ENCODE results near the gene HTT.
A peak's percentile ranks its signal among the peaks of the same experiment; 100 is the strongest.
"Not testable (repeated sequence)": the region's sequence is repeated elsewhere in the genome, so short reads cannot be mapped to it uniquely, and the experiment has no call there.

HTT gene

DNA sequence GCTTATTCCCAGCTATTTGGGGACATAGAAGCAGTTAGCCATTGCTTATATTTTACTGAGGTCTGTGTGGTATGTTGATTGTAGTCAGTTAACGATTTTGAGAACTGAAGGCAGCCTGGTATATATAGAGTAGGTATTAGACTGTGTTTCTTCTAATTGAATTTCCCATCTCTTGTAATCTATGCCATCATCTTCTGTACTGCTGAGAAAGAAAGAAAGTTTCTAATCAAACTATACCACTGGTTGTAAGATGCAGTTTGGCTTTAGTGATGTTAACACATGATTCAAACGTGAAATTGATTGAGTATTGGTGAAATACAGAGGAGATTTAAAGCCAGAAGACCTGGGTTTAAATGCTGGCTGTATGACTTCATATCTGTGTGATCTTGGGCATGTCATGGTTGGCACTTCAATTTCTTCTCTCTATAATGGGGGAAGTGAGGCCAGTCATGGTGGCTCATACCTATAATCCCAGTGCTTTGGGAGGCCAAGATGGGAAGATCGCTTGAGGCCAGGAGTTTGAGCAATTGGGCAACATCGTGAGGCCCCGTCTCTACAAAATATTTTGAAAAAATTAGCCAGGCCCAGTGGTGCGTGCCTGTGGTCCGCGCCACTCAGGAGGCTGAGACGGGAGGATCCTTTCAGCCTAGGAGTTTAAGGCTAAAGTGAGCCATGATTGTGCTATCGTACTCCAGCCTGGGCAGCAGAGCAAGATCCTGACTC is 11.6 kb downstream of the HTT start:
- DNase-seq = no peak

DNA sequence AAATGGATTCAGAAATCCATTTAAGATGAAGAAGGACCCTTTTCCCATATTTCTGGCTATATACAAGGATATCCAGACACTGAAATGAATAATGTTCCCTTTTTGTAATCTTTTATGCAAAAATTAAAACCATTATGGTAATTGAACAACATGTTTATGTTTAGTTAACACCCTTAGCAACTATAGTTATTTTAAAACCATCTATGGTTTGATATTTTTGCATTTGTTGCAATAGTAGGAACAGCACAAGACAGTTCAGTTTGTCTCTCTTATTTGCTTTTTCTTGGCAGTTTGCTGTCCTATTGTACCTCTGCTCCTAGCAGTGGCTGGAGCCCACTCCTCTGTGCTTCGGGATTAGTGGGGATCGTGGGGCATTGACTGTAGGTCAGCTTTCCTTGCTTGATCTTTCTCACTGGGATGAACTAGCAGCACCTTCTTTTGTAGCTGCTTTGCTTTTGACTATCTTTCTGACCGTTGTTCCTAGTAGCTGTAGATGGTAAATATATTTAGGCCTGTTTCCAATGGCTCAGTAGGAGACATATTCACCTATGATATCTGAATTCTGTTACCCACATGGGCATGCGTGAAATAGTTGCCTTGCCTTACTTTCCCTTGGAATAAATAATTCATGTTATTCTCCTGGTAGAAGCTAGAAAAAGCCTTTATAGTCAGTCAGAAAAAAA is 12.8 kb downstream of the HTT start:
- no peak for DNase-seq

DNA sequence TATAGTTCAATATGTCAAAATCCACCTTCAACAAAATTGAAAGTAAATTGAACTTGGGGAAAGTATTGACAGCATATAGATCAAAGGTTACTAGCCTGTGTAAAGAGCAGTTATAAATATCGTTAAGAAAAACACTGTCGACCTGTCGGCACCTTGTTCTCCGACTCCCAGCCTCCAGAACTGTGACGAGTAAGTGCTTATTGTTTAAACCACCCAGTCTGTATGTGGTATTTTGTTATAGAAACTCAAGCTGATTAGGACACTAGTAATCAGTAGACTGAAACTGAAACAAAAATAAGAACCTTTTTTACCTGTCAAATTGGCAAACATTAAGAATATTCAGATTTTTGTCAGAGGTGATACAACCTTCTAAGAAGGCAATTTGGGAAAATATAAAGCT is 17.0 kb downstream of the HTT start:
- no peak for DNase-seq

DNA sequence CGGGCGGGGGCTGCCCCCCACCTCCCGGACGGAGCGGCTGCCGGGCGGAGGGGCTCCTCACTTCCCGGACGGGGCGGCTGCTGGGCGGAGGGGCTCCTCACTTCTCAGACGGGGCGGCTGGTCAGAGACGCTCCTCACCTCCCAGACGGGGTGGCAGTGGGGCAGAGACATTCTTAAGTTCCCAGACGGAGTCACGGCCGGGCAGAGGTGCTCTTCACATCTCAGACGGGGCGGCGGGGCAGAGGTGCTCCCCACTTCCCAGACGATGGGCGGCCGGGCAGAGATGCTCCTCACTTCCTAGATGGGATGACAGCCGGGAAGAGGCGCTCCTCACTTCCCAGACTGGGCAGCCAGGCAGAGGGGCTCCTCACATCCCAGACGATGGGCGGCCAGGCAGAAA is 20.2 kb downstream of the HTT start:
- DNase-seq = not testable (repeated sequence)

GRCh38 chr4:3096202-3096601 is 21.7 kb downstream of the HTT start:
- DNase-seq = no peak

- no peak for DNase-seq
These were observed 23.9 kb downstream of the HTT start for GRCh38 chr4:3098346-3098745.

- DNase-seq = peak; percentile 56
These were observed 32.1 kb downstream of the HTT start for GRCh38 chr4:3106339-3107186.

DNA sequence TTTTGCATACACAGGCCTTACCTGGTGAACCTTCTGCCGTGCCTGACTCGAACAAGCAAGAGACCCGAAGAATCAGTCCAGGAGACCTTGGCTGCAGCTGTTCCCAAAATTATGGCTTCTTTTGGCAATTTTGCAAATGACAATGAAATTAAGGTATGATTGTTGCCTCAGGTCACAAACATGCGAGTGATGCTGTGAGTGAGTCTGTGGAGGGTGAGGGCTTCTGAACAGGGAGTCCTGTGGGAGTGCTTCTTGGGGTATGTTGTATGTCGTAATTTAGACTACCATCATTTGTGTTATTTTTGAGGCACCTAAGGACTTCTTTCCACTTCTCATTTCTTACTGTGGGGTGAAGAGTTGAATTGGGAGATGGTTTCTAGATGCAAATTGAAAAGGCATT is 32.8 kb downstream of the HTT start:
- no peak for DNase-seq

DNA sequence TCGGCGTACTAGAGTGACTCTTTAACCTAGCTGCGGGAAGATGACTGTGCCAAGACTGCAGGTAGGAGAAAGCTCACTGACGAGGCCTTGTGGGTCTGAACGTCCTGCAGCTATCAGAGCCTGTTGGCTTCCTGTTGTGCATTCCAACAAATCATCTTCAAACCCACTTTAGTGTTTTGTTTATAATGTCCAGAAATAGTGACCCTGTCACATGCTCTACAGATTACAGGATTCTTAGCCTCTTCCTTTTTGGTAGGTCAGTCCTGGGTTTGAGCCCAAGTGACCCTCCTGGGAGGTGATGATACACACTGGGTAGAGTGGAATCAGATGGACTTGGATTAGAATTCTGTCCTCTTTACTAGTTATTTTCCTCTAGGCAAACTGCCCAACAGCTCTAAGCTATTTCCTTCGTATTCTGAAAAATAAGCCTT is 33.2 kb downstream of the HTT start:
- DNase-seq = no peak

GRCh38 chr4:3108211-3108610 is 33.7 kb downstream of the HTT start:
- DNase-seq = no peak

DNA sequence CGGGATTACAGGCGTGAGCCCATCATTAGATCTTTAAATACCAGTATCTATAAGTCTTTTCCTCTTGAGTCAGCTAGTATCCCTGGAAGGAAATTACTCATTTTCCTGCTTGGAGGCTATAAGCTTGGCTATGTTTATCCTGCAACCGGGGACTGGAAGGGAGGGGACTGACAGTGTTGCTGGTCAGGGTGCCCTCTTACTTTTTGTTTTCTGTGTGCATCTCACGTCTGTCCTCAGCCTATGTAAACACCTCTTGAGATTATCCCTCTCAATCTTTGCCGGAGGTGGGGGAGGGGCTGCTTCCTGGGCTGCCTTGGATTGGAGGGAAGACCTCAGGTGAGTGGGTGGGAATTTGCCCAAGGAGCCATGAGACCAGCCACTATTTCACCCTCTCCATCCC is 37.0 kb downstream of the HTT start:
- no peak for DNase-seq

GRCh38 chr4:3112201-3112600 is 37.7 kb downstream of the HTT start:
- no peak for DNase-seq

DNA sequence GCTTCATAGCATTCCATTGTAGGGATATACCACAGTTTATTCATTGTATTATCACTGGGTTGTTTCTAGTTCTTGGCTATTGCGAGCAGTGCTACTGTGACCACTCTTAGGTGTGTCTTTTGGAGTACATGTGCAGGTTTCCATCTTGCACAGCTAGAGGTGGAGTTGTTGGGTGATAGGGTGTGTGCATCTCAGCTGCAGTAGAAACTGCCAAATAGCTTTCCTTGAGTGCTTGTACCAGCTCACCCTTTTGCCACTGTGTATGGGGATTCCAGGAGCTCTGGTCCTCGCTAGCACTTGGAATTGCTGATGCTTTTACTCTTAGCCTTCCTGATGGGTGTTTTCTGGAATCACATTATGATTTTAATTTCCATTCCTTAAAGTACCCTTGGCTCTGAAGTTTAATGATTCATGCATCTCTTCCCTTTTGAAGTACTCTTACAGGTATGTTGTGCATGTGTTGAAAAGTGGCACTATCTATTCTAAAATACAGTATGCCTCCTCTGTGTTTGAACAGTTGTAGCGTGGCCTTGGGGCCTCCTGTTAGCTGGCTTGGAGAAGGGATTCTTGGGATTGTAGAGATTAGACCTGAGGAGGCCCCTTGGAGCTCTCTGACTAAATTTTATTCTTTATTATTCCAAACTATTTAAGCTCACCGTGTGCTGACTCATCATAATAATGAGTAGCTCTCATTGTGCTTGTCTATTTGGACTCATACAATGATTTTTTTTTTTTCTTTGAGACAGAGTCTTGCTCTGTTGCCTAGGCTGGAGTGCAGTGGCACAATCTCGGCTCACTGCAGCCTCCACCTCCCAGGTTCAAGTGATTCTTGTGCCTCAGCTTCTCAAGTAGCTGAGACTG is 38.4 kb downstream of the HTT start:
- no peak for DNase-seq

- no peak for DNase-seq
These were observed 39.9 kb downstream of the HTT start for GRCh38 chr4:3114377-3114776.

DNA sequence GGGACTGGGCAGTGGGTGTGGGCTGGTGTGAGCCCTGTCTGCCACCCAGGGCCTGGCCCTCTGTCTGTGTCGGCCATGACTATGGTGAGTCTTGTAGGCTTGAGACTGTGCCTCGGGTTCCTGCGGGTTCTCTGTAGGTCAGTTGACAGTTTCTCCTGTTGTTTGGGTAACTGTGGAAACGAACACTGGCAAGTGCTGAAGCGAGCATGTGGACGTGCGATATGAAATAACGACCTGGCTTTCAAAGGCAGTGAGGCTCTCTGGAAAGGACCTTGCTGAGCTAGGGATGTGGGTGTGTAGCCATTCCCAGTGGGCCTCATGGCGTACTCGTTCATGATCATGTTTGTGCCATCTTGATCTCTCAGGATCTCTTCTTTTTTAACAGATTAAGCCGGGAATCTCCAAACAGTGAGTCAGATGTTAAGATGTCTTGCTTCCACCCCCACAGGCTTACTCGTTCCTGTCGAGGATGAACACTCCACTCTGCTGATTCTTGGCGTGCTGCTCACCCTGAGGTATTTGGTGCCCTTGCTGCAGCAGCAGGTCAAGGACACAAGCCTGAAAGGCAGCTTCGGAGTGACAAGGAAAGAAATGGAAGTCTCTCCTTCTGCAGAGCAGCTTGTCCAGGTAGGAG is 41.3 kb downstream of the HTT start:
- DNase-seq = no peak

- DNase-seq = no peak
These were observed 42.5 kb downstream of the HTT start for GRCh38 chr4:3116955-3117354.

DNA sequence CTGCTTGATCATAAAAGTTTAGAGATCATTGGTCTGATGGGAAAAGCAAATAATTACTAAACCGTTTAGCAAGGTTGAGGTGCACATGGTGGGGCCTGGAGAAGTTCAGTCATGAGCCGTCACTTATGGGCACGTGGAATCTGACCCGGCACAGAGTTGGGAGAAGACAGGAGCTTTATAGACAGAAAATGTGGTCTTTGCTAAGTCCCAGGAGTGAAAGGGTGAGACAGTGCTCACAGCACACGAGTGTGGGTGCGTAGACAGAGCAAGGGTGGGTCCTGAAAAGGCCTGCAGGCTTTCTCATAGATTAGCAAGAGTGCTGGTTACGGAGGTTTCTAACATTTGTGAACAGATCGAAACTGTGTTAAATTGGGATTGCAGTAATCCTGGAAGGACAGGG is 43.8 kb downstream of the HTT start:
- no peak for DNase-seq

GRCh38 chr4:3119464-3119863 is 45.0 kb downstream of the HTT start:
- DNase-seq = no peak

DNA sequence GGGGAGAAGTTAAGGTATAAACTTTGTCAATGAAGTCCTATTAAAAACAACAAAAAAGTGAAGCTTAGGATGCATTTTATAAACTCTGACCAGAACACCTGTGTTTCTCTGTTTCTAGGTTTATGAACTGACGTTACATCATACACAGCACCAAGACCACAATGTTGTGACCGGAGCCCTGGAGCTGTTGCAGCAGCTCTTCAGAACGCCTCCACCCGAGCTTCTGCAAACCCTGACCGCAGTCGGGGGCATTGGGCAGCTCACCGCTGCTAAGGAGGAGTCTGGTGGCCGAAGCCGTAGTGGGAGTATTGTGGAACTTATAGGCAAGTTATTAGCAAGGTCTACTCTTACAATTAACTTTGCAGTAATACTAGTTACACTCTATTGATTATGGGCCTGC is 46.6 kb downstream of the HTT start:
- no peak for DNase-seq

DNA sequence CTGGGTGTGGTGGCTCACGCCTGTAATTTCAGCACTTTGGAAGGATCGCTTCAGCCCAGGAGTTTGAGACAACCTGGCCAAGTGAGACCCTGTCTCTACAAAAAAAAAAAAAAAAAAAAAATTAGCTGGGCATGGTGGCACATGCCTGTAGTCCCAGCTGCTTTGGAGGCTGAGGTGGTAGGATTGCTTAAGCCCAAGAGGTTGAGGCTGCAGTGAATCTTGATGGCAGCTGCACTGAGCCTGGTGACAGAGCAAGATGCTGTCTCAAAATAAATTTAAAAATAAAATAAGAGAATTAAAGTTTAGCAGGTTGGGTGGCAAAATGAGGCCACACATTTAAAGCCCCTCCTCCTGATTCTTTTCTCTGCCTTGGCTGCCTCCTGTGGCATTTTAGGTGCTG is 47.1 kb downstream of the HTT start:
- DNase-seq = no peak

- DNase-seq = no peak
These were observed 47.6 kb downstream of the HTT start for GRCh38 chr4:3122081-3122563.

DNA sequence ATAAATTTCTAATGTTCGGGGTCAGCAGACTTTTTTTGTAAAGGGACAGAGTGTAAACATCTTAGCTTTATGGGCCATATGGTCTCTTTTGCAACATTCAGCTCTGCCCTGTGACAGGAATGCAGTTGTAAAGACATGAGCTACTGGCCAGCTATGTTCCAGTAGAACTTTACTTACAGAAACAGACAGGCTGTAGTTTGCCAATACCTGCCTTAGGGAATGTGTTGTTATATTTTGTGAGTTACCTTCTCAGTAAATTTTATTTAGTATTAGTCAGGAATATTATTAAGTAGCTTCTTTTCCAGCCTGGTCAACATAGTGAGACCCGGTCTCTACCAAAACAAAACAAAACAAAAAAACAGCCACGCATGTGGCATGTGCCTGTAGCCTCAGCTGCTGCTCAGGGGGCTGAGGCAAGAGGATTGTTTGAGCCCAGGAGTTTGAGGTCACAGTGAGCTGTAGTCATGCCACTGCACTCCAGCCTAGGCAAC is 48.7 kb downstream of the HTT start:
- no peak for DNase-seq
